ENCODE data around the gene HIKESHI.

DNA sequence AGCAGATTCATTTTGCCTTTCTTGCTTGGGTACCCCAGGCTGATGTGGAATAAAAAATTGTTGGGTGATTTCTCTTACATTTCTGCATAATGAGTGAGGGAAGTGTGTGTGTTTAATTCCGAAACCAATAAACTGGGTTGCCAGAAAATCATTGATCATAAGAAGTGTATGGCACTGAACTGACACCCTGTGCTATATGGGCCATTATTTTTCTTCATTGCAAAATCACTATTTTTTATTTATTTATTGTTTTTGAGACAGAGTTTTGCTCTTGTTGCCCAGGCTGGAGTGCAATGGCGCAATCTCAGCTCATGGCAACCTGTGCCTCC lies 14.6 kb upstream of the HIKESHI start:
- TF ChIP-seq, protein P1, sequence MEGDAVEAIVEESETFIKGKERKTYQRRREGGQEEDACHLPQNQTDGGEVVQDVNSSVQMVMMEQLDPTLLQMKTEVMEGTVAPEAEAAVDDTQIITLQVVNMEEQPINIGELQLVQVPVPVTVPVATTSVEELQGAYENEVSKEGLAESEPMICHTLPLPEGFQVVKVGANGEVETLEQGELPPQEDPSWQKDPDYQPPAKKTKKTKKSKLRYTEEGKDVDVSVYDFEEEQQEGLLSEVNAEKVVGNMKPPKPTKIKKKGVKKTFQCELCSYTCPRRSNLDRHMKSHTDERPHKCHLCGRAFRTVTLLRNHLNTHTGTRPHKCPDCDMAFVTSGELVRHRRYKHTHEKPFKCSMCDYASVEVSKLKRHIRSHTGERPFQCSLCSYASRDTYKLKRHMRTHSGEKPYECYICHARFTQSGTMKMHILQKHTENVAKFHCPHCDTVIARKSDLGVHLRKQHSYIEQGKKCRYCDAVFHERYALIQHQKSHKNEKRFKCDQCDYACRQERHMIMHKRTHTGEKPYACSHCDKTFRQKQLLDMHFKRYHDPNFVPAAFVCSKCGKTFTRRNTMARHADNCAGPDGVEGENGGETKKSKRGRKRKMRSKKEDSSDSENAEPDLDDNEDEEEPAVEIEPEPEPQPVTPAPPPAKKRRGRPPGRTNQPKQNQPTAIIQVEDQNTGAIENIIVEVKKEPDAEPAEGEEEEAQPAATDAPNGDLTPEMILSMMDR (conservative IDR thresholded peaks at IDR 0.05; ENCODE audit: low read depth, low read length), result no peak
- TF ChIP-seq EZH2 (IDR thresholded peaks at IDR 0.05; ENCODE audit: low read length, unreplicated experiment) (no peak), EZH2phosphoT487 (IDR thresholded peaks at IDR 0.05; ENCODE audit: borderline replicate concordance, low read length) (no peak)
